Activated CD8-positive, alpha-beta memory T cell treated with anti-CD3 and anti-CD28 coated beads for 4 hours (primary cell): ENCODE data around the gene NUDT15.
A peak's percentile ranks its signal among the peaks of the same experiment; 100 is the strongest.
"Not testable (repeated sequence)": the region's sequence is repeated elsewhere in the genome, so short reads cannot be mapped to it uniquely, and the experiment has no call there.

Experiments used
- DNase-seq, 2 donors: peaks; one replicate each; pipeline ENCODE4 v3.0.0-alpha.2; 2020; ENCODE audit warnings: low read depth in 2 of 2

NUDT15 gene

GRCh38 chr13:48042894-48043293 lies 5.4 kb downstream of the NUDT15 start:
- DNase-seq: no peak

- no peak for DNase-seq
Measured at GRCh38 chr13:48043789-48044503, 6.4 kb downstream of the NUDT15 start.

- DNase-seq: no peak
Measured at GRCh38 chr13:48050550-48050949, 13.0 kb downstream of the NUDT15 start.

- DNase-seq: no peak
Measured at GRCh38 chr13:48054601-48055000, 17.1 kb downstream of the NUDT15 start.

- no peak for DNase-seq
Measured at GRCh38 chr13:48055712-48056111, 18.2 kb downstream of the NUDT15 start.

GRCh38 chr13:48058536-48058935 lies 21.0 kb downstream of the NUDT15 start:
- not testable (repeated sequence) for DNase-seq

- not testable (repeated sequence) for DNase-seq
Measured at GRCh38 chr13:48059951-48060350, 22.4 kb downstream of the NUDT15 start.

- DNase-seq: no peak
Measured at GRCh38 chr13:48066310-48066989, 28.9 kb downstream of the NUDT15 start.

- DNase-seq: no peak
Measured at GRCh38 chr13:48068036-48068435, 30.5 kb downstream of the NUDT15 start.

- DNase-seq: no peak
Measured at GRCh38 chr13:48068952-48069351, 31.4 kb downstream of the NUDT15 start.

GRCh38 chr13:48069573-48069972 lies 32.0 kb downstream of the NUDT15 start:
- DNase-seq: no peak

GRCh38 chr13:48070942-48071341 lies 33.4 kb downstream of the NUDT15 start:
- DNase-seq: no peak

- no peak for DNase-seq
Measured at GRCh38 chr13:48072304-48072703, 34.8 kb downstream of the NUDT15 start.

- no peak for DNase-seq
Measured at GRCh38 chr13:48072787-48073186, 35.3 kb downstream of the NUDT15 start.

GRCh38 chr13:48074006-48074405 lies 36.5 kb downstream of the NUDT15 start:
- no peak for DNase-seq

- DNase-seq: no peak
Measured at GRCh38 chr13:48078251-48078656, 40.7 kb downstream of the NUDT15 start.

GRCh38 chr13:48081739-48082138 lies 44.2 kb downstream of the NUDT15 start:
- DNase-seq: no peak

- DNase-seq: no peak
Measured at GRCh38 chr13:48086272-48086671, 48.7 kb downstream of the NUDT15 start.

GRCh38 chr13:48093588-48093987 lies 56.1 kb downstream of the NUDT15 start:
- no peak for DNase-seq

- DNase-seq: no peak
Measured at GRCh38 chr13:48094404-48094780, 56.9 kb downstream of the NUDT15 start.

GRCh38 chr13:48094781-48095502 lies 57.4 kb downstream of the NUDT15 start, which contains the start of gene MED4:
TSS of gene MED4 (minus strand) at chr13:48095104. CDS start at chr13:48095078, 26 bp downstream.
- DNase-seq: peak; percentile 91 to 95

GRCh38 chr13:48096670-48097069 lies 59.1 kb downstream of the NUDT15 start:
- no peak for DNase-seq
